GM12873 (cell line): ENCODE results near the gene PLA2G4E.

Source experiments
- CTCF ChIP-seq: IDR thresholded peaks from 2 replicates; pipeline ENCODE4 v1.5.1; 2012; ENCODE audit warnings: low read depth, mild to moderate bottlenecking, moderate library complexity, low read length, control low read depth; ENCODE audit not compliant: insufficient read depth; ENCODE audit errors: missing control alignments

The PLA2G4E gene

GRCh38 chr15:41994772-41995475, 25.9 kb downstream of the PLA2G4E start:
- TF ChIP-seq CTCF = no peak

- TF ChIP-seq CTCF = no peak
Measured at GRCh38 chr15:41994171-41994650, 26.6 kb downstream of the PLA2G4E start.

GRCh38 chr15:41993472-41994170, 27.2 kb downstream of the PLA2G4E start:
- no peak for TF ChIP-seq CTCF

- no peak for TF ChIP-seq CTCF
Measured at GRCh38 chr15:41992803-41993190, 28.0 kb downstream of the PLA2G4E start.

- TF ChIP-seq CTCF = no peak
Measured at GRCh38 chr15:41992151-41992802, 28.6 kb downstream of the PLA2G4E start.

- no peak for TF ChIP-seq CTCF
Measured at GRCh38 chr15:41990691-41991090, 30.2 kb downstream of the PLA2G4E start.

GRCh38 chr15:41990243-41990605, 30.6 kb downstream of the PLA2G4E start:
- no peak for TF ChIP-seq CTCF
